H9 (cell line): ENCODE results near the gene SRPK3. TPM values are rescaled to one million over a fixed set of nuclear protein-coding genes. Genes with fewer than 3 reads are reported as not detected.

Experiments
- DNase-seq: peaks from one replicate; pipeline ENCODE4 v3.0.0-alpha.2; 2017
- H2AFZ ChIP-seq: one replicate; pipeline ENCODE4 v1.6.1; 2013; ENCODE audit warnings: mild to moderate bottlenecking, low read length, control low read depth, moderate library complexity
- H2AK5ac ChIP-seq: 2 replicates; pipeline ENCODE4 v1.6.1; 2013; ENCODE audit warnings: low read length, control low read depth, mixed read lengths; ENCODE audit not compliant: insufficient read length
- H2BK120ac ChIP-seq: one replicate; pipeline ENCODE4 v1.6.1; 2013; ENCODE audit warnings: low read depth, mild to moderate bottlenecking, low read length, control low read depth, inconsistent platforms; ENCODE audit not compliant: poor library complexity, severe bottlenecking
- H2BK12ac ChIP-seq: 2 replicates; pipeline ENCODE4 v1.6.1; 2013; ENCODE audit warnings: low read length, control low read depth, mixed read lengths, low read depth; ENCODE audit not compliant: insufficient read length
- H2BK15ac ChIP-seq: 2 replicates; pipeline ENCODE4 v1.6.1; 2013; ENCODE audit warnings: low read depth, low read length, control low read depth
- H2BK20ac ChIP-seq: one replicate; pipeline ENCODE4 v1.6.1; 2013; ENCODE audit warnings: low read depth, mild to moderate bottlenecking, low read length, control low read depth, inconsistent platforms; ENCODE audit not compliant: poor library complexity, severe bottlenecking
- H2BK5ac ChIP-seq: 2 replicates; pipeline ENCODE4 v1.6.1; 2013; ENCODE audit warnings: low read length, control low read depth, mixed read lengths; ENCODE audit not compliant: insufficient read length
- H3K14ac ChIP-seq: 2 replicates; pipeline ENCODE4 v1.6.1; 2013; ENCODE audit warnings: low read length, control low read depth; ENCODE audit not compliant: insufficient read depth
- H3K18ac ChIP-seq: 2 replicates; pipeline ENCODE4 v1.6.1; 2013; ENCODE audit warnings: low read depth, mild to moderate bottlenecking, mixed read lengths, low read length, control low read depth; ENCODE audit not compliant: insufficient read length
- H3K23ac ChIP-seq: 2 replicates; pipeline ENCODE4 v1.6.1; 2013; ENCODE audit warnings: low read length, control low read depth, mixed read lengths, low read depth; ENCODE audit not compliant: insufficient read length
- H3K23me2 ChIP-seq: 2 replicates; pipeline ENCODE4 v1.6.1; 2013; ENCODE audit warnings: low read depth, mild to moderate bottlenecking, mixed read lengths, low read length, control low read depth; ENCODE audit not compliant: insufficient read length, poor library complexity, severe bottlenecking
- H3K27ac ChIP-seq: 2 replicates; pipeline ENCODE4 v1.5.1; 2013; ENCODE audit warnings: low read length, control low read depth, mixed read lengths, low read depth; ENCODE audit not compliant: insufficient read length
- H3K27me3 ChIP-seq: 2 replicates; pipeline ENCODE4 v1.6.1; 2013; ENCODE audit warnings: low read length, control low read depth, inconsistent platforms; ENCODE audit not compliant: insufficient read depth
- H3K4ac ChIP-seq: 2 replicates; pipeline ENCODE4 v1.6.1; 2013; ENCODE audit warnings: low read depth, mild to moderate bottlenecking, control low read depth, inconsistent platforms, low read length, moderate library complexity
- H3K4me1 ChIP-seq: 2 replicates; pipeline ENCODE4 v1.6.1; 2013; ENCODE audit warnings: low read length, control low read depth, inconsistent platforms; ENCODE audit not compliant: insufficient read depth
- H3K4me2 ChIP-seq: 2 replicates; pipeline ENCODE4 v1.6.1; 2013; ENCODE audit warnings: low read length, control low read depth, mixed read lengths; ENCODE audit not compliant: insufficient read length, insufficient read depth
- H3K56ac ChIP-seq: 2 replicates; pipeline ENCODE4 v1.6.1; 2013; ENCODE audit warnings: low read depth, mild to moderate bottlenecking, mixed read lengths, low read length, control low read depth; ENCODE audit not compliant: insufficient read length
- H3K79me1 ChIP-seq: 2 replicates; pipeline ENCODE4 v1.6.1; 2013; ENCODE audit warnings: low read depth, mild to moderate bottlenecking, moderate library complexity, low read length, control low read depth, inconsistent platforms; ENCODE audit not compliant: insufficient read depth, poor library complexity, severe bottlenecking
- H3K79me2 ChIP-seq: 2 replicates; pipeline ENCODE4 v1.6.1; 2013; ENCODE audit warnings: low read length, control low read depth, inconsistent platforms; ENCODE audit not compliant: insufficient read depth
- H3K9ac ChIP-seq: 2 replicates; pipeline ENCODE4 v1.6.1; 2013; ENCODE audit warnings: low read length, control low read depth, mixed read lengths; ENCODE audit not compliant: insufficient read length; ENCODE audit errors: extremely low read depth
- H3K9me3 ChIP-seq: one replicate; pipeline ENCODE4 v1.6.1; 2013; ENCODE audit warnings: low read depth, low read length, inconsistent platforms; ENCODE audit not compliant: control insufficient read depth
- H3T11ph ChIP-seq: one replicate; pipeline ENCODE4 v1.6.1; 2013; ENCODE audit warnings: mild to moderate bottlenecking, low read length, control low read depth, inconsistent platforms
- H4K20me1 ChIP-seq: one replicate; pipeline ENCODE4 v1.6.1; 2013; ENCODE audit not compliant: control insufficient read depth, insufficient read length, insufficient read depth
- H4K5ac ChIP-seq: 2 replicates; pipeline ENCODE4 v1.6.1; 2013; ENCODE audit warnings: low read depth, mild to moderate bottlenecking, mixed read lengths, low read length, control low read depth; ENCODE audit not compliant: insufficient read length
- H4K8ac ChIP-seq: replicated peaks from 2 replicates; pipeline ENCODE4 v1.6.1; 2013; ENCODE audit warnings: low read length, control low read depth, mixed read lengths, low read depth; ENCODE audit not compliant: insufficient read length
- H4K91ac ChIP-seq: 2 replicates; pipeline ENCODE4 v1.6.1; 2013; ENCODE audit warnings: low read depth, mild to moderate bottlenecking, moderate library complexity, mixed read lengths, low read length, control low read depth; ENCODE audit not compliant: insufficient read length
- H3K27ac Mint-ChIP-seq, 3 experiments: 2 replicates in 2 of 3; 3 replicates in 1 of 3; pipeline ENCODE4 v1.8.0; 2020 to 2021; ENCODE audit warnings: mixed read lengths in 3 of 3, mild to moderate bottlenecking in 1 of 3, moderate library complexity in 1 of 3
- H3K27me3 Mint-ChIP-seq: 2 replicates; pipeline ENCODE4 v1.8.0; 2021; ENCODE audit warnings: low read depth, mild to moderate bottlenecking, moderate library complexity, mixed read lengths
- H3K36me3 Mint-ChIP-seq, 3 experiments: 2 replicates in 2 of 3; 3 replicates in 1 of 3; pipeline ENCODE4 v1.8.0; 2020 to 2021; ENCODE audit warnings: low read depth in 3 of 3, mixed read lengths in 3 of 3; ENCODE audit not compliant: insufficient read depth in 1 of 3
- H3K4me1 Mint-ChIP-seq, 2 experiments: 2 replicates each; pipeline ENCODE4 v1.8.0; 2020; ENCODE audit warnings: mixed read lengths in 2 of 2
- H3K4me3 Mint-ChIP-seq, 2 experiments: 2 replicates in 1 of 2; 3 replicates in 1 of 2; pipeline ENCODE4 v1.8.0; 2020 to 2021; ENCODE audit warnings: mild to moderate bottlenecking in 2 of 2, mixed read lengths in 2 of 2, moderate library complexity in 1 of 2
- H3K9me3 Mint-ChIP-seq, 2 experiments: 2 replicates in 1 of 2; 3 replicates in 1 of 2; pipeline ENCODE4 v1.8.0; 2020; ENCODE audit warnings: mild to moderate bottlenecking in 2 of 2, mixed read lengths in 2 of 2, moderate library complexity in 1 of 2
- CTCF ChIP-seq: fragments of 200-600 bp; sonication (generic); conservative IDR thresholded peaks from 3 replicates; pipeline ENCODE4 v1.8.0; 2021; ENCODE audit warnings: antibody characterized with exemption, mild to moderate bottlenecking
- WGBS: extraction: QIAGEN DNeasy Blood & Tissue Kit; methylation state at CpG from one replicate; pipeline ENCODE4 v1.1.7; 2013; ENCODE audit warnings: missing lambda C conversion rate, low lambda C conversion rate, mixed read lengths; ENCODE audit not compliant: insufficient read length; ENCODE audit errors: extremely low coverage; 5-methylcytosine and 5-hydroxymethylcytosine counted together
- total RNA-seq: library from RNA; stranded (reverse); gene quantifications from 2 replicates; pipeline ENCODE4 v1.2.1, GENCODE V29; 2021

SRPK3 gene
- total RNA-seq, 1 experiment from 2014 or later, result not detected

- H3K9me3 Mint-ChIP-seq, result peaks cover 75 to 84% of the 10 kb centered on the region in 2 experiments
- TF ChIP-seq CTCF, result no peak
- no peaks in the 10 kb centered on the region for H4K20me1 ChIP-seq
- H3K36me3 Mint-ChIP-seq, result peaks cover 7 to 27% (median 13%) of the 10 kb centered on the region in 3 experiments; a peak in 6 of 7 replicates
- H3K56ac ChIP-seq, result no peak overlapping the region
- H3K9me3 ChIP-seq, result peaks cover 18% of the 10 kb centered on the region
- H3T11ph ChIP-seq, result no peak overlapping the region
- no peak overlapping the region for H3K23ac ChIP-seq
- H3K4me1 Mint-ChIP-seq, result peaks cover 7 to 8% of the 10 kb centered on the region in 2 experiments
- no peak overlapping the region for H2BK20ac ChIP-seq
- no peak overlapping the region for H3K18ac ChIP-seq
- H3K27ac ChIP-seq, result no peak overlapping the region
- H3K9ac ChIP-seq, result no peak overlapping the region
- no peak overlapping the region for H4K8ac ChIP-seq
- no peak overlapping the region for H2BK5ac ChIP-seq
- H4K5ac ChIP-seq, result no peak overlapping the region
- no peaks in the 10 kb centered on the region for H3K27me3 Mint-ChIP-seq
- no peak overlapping the region for H2AFZ ChIP-seq
- no peak overlapping the region for H3K4me2 ChIP-seq
- no peaks in the 10 kb centered on the region for H3K23me2 ChIP-seq
- H3K79me1 ChIP-seq, result no peaks in the 10 kb centered on the region
- no peak for DNase-seq
- H3K27ac Mint-ChIP-seq, result no peak overlapping the region; a peak in 1 of 7 replicates
- no peak overlapping the region; a peak in 1 of 5 replicates for H3K4me3 Mint-ChIP-seq
- WGBS, result no CpG with 5 or more reads among the region's 27 CpGs
- H3K79me2 ChIP-seq, result no peaks in the 10 kb centered on the region
- no peak overlapping the region for H2AK5ac ChIP-seq
- H2BK120ac ChIP-seq, result no peak overlapping the region
- no peak overlapping the region for H3K4ac ChIP-seq
- no peak overlapping the region for H2BK12ac ChIP-seq
- no peaks in the 10 kb centered on the region for H3K4me1 ChIP-seq
- no peaks in the 10 kb centered on the region for H3K27me3 ChIP-seq
- no peak overlapping the region for H4K91ac ChIP-seq
- no peak overlapping the region for H3K14ac ChIP-seq
- H2BK15ac ChIP-seq, result no peak overlapping the region
These were observed 42.7 kb upstream of the SRPK3 start for GRCh38 chrX:153738056-153738605.
